NCI-H1694 treated with DMSO at 0.1 percent for 48 hours (cell line): Measurements from ENCODE around the gene APH1B.

ENCODE experiments used
- DNase-seq: peaks from one replicate; lab custom pipeline; 2025; lab: John Stamatoyannopoulos, UW

Gene APH1B

GRCh38 chr15:63353887-63354286, 76.5 kb downstream of the APH1B start:
- DNase-seq = no peak

GRCh38 chr15:63354821-63355650, 77.6 kb downstream of the APH1B start:
- no peak for DNase-seq

GRCh38 chr15:63357061-63357460, 79.7 kb downstream of the APH1B start:
- DNase-seq = no peak

GRCh38 chr15:63357731-63358130, 80.3 kb downstream of the APH1B start:
- no peak for DNase-seq

- no peak for DNase-seq
These were observed 81.0 kb downstream of the APH1B start for GRCh38 chr15:63358241-63359029.
